Natural killer cell treated with Interleukin-12 subunit alpha and Interleukin-12 subunit beta and Interleukin-15 and Interleukin-18, amount 100 ng/mL, for 72 hours (primary cell): ENCODE measurements around the gene UAP1. TPM values are rescaled to one million over a fixed set of nuclear protein-coding genes. Genes with fewer than 3 reads are reported as not detected.
A peak's percentile ranks its signal among the peaks of the same experiment; 100 is the strongest.
"Not testable (repeated sequence)": the region's sequence is repeated elsewhere in the genome, so short reads cannot be mapped to it uniquely, and the experiment has no call there.

Experiments used
- ATAC-seq, 2 donors: fragments of 150-1000 bp; cut with Tn5 transposase in 1 of 2; sonication (Bioruptor Pico), chemical (Tn5 transposase) in 1 of 2; 2 replicates each; pipeline ENCODE4 v1.10.0; 2021
- DNase-seq: peaks from one replicate; pipeline ENCODE4 v3.0.0; 2022; ENCODE audit warnings: low spot score
- H3K27ac Mint-ChIP-seq, 2 donors: 1 replicate in 1 of 2; 2 replicates in 1 of 2; pipeline ENCODE4 v1.8.0; 2022; ENCODE audit warnings: mixed read lengths in 2 of 2, mild to moderate bottlenecking in 1 of 2, moderate library complexity in 1 of 2
- H3K27me3 Mint-ChIP-seq, 2 donors: 1 replicate in 1 of 2; 2 replicates in 1 of 2; pipeline ENCODE4 v1.8.0; 2022; ENCODE audit warnings: mixed read lengths in 2 of 2
- H3K36me3 Mint-ChIP-seq: one replicate; pipeline ENCODE4 v1.8.0; 2022; ENCODE audit warnings: mixed read lengths
- H3K4me1 Mint-ChIP-seq, 2 donors: 1 replicate in 1 of 2; 2 replicates in 1 of 2; pipeline ENCODE4 v1.8.0; 2022; ENCODE audit warnings: low read depth in 2 of 2, mixed read lengths in 2 of 2, mild to moderate bottlenecking in 1 of 2
- H3K4me3 Mint-ChIP-seq: one replicate; pipeline ENCODE4 v1.8.0; 2022; ENCODE audit warnings: mixed read lengths
- H3K9me3 Mint-ChIP-seq: 2 replicates; pipeline ENCODE4 v1.8.0; 2022; ENCODE audit warnings: mixed read lengths
- total RNA-seq, 2 donors: library from RNA; stranded (reverse); gene quantifications; one replicate each; pipeline ENCODE4 v1.2.3, GENCODE V29; 2022

The UAP1 gene
- total RNA-seq, 2 donors from 2014 or later = 24.3 to 40.8 TPM

GRCh38 chr1:162551969-162552683 lies 9.4 kb upstream of the UAP1 start:
- no peaks in the 10 kb centered on the region for H3K27me3 Mint-ChIP-seq
- no peak overlapping the region for H3K4me3 Mint-ChIP-seq
- peaks cover 13 to 15% of the 10 kb centered on the region in 2 donors for H3K4me1 Mint-ChIP-seq
- DNase-seq (no peak), ATAC-seq (no peak)
- no peak overlapping the region for H3K27ac Mint-ChIP-seq
- no peaks in the 10 kb centered on the region for H3K9me3 Mint-ChIP-seq
- no peaks in the 10 kb centered on the region for H3K36me3 Mint-ChIP-seq

- no peaks in the 10 kb centered on the region for H3K36me3 Mint-ChIP-seq
- H3K9me3 Mint-ChIP-seq = no peaks in the 10 kb centered on the region
- H3K27me3 Mint-ChIP-seq = no peaks in the 10 kb centered on the region
- no peak overlapping the region for H3K27ac Mint-ChIP-seq
- peaks cover 13 to 15% of the 10 kb centered on the region in 2 donors for H3K4me1 Mint-ChIP-seq
- ATAC-seq (no peak), DNase-seq (no peak)
- H3K4me3 Mint-ChIP-seq = no peak overlapping the region
These were observed 8.8 kb upstream of the UAP1 start for GRCh38 chr1:162552684-162553252.

- DNase-seq (no peak), ATAC-seq (no peak)
- Mint-ChIP-seq H3K36me3 (no peaks in the 10 kb centered on the region), H3K4me3 (no peak overlapping the region), H3K4me1 (peaks cover 3 to 6% of the 10 kb centered on the region in 2 donors), H3K9me3 (no peaks in the 10 kb centered on the region), H3K27me3 (no peaks in the 10 kb centered on the region), H3K27ac (no peak overlapping the region)
These were observed 7.3 kb upstream of the UAP1 start for GRCh38 chr1:162554258-162554657.

GRCh38 chr1:162557536-162557935 lies 4.0 kb upstream of the UAP1 start:
- no peak overlapping the region for H3K4me3 Mint-ChIP-seq

GRCh38 chr1:162560303-162561036 lies 1.1 kb upstream of the UAP1 start:
- DNase-seq (no peak), ATAC-seq (no peak)
- Mint-ChIP-seq H3K27me3 (no peaks in the 10 kb centered on the region), H3K9me3 (no peaks in the 10 kb centered on the region), H3K4me1 (peaks cover 27 to 40% of the 10 kb centered on the region in 2 donors), H3K36me3 (no peaks in the 10 kb centered on the region), H3K4me3 (peak overlapping the region; percentile 87), H3K27ac (peak overlapping the region; percentile 88)

More at GRCh38 chr1:162557536-162557935, 4.0 kb upstream of the UAP1 start:
- no peaks in the 10 kb centered on the region for H3K36me3 Mint-ChIP-seq
- DNase-seq (no peak), ATAC-seq (no peak)
- no peak overlapping the region for H3K27ac Mint-ChIP-seq
- H3K4me1 Mint-ChIP-seq = peaks cover 13 to 19% of the 10 kb centered on the region in 2 donors
- H3K9me3 Mint-ChIP-seq = no peaks in the 10 kb centered on the region
- no peaks in the 10 kb centered on the region for H3K27me3 Mint-ChIP-seq

GRCh38 chr1:162561037-162561615 lies 396 bp upstream of the UAP1 start:
- DNase-seq (peak; percentile 98), ATAC-seq (peak; percentile 95 to 96)
- H3K27me3 Mint-ChIP-seq = no peaks in the 10 kb centered on the region
- peak overlapping the region; percentile 87 for H3K4me3 Mint-ChIP-seq
- peak overlapping the region; percentile 88 for H3K27ac Mint-ChIP-seq
- H3K36me3 Mint-ChIP-seq = no peaks in the 10 kb centered on the region
- H3K4me1 Mint-ChIP-seq = peaks cover 30 to 45% of the 10 kb centered on the region in 2 donors
- no peaks in the 10 kb centered on the region for H3K9me3 Mint-ChIP-seq

- Mint-ChIP-seq H3K36me3 (peaks cover 11% of the 10 kb centered on the region), H3K4me1 (peaks cover 33 to 54% of the 10 kb centered on the region in 2 donors), H3K9me3 (no peaks in the 10 kb centered on the region), H3K27me3 (no peaks in the 10 kb centered on the region), H3K27ac (peak overlapping the region; percentile 63 to 88), H3K4me3 (peak overlapping the region; percentile 87)
- ATAC-seq = no peak
- no peak for DNase-seq
These were observed 927 bp downstream of the UAP1 start for GRCh38 chr1:162562470-162562828.

GRCh38 chr1:162564762-162565218 lies 3.3 kb downstream of the UAP1 start:
- no peak for ATAC-seq
- no peaks in the 10 kb centered on the region for H3K27me3 Mint-ChIP-seq
- H3K27ac Mint-ChIP-seq = peak overlapping the region; percentile 3 to 12
- no peak for DNase-seq
- H3K36me3 Mint-ChIP-seq = peaks cover 25% of the 10 kb centered on the region
- peaks cover 40 to 67% of the 10 kb centered on the region in 2 donors for H3K4me1 Mint-ChIP-seq
- peak overlapping the region; percentile 23 for H3K4me3 Mint-ChIP-seq
- H3K9me3 Mint-ChIP-seq = no peaks in the 10 kb centered on the region

GRCh38 chr1:162565460-162565859 lies 3.9 kb downstream of the UAP1 start:
- ATAC-seq = peak in 1 of 2 donors; percentile 25
- Mint-ChIP-seq H3K36me3 (peaks cover 25% of the 10 kb centered on the region), H3K9me3 (no peaks in the 10 kb centered on the region), H3K27ac (peak overlapping the region; percentile 3 to 12), H3K4me1 (peaks cover 36 to 65% of the 10 kb centered on the region in 2 donors), H3K27me3 (no peaks in the 10 kb centered on the region), H3K4me3 (peak overlapping the region; percentile 23)
- DNase-seq = peak; percentile 62

- Mint-ChIP-seq H3K27ac (no peak overlapping the region), H3K27me3 (no peaks in the 10 kb centered on the region)
These were observed 5.3 kb downstream of the UAP1 start for GRCh38 chr1:162566870-162567269.

GRCh38 chr1:162568802-162569201 lies 7.3 kb downstream of the UAP1 start:
- no peak for ATAC-seq
- no peak overlapping the region for H3K27ac Mint-ChIP-seq

More at GRCh38 chr1:162566870-162567269, 5.3 kb downstream of the UAP1 start:
- H3K36me3 Mint-ChIP-seq = peaks cover 25% of the 10 kb centered on the region
- DNase-seq (no peak), ATAC-seq (no peak)
- no peaks in the 10 kb centered on the region for H3K9me3 Mint-ChIP-seq
- peaks cover 35 to 59% of the 10 kb centered on the region in 2 donors for H3K4me1 Mint-ChIP-seq
- H3K4me3 Mint-ChIP-seq = no peak overlapping the region

GRCh38 chr1:162570718-162571117 lies 9.2 kb downstream of the UAP1 start:
- no peak for ATAC-seq
- H3K27me3 Mint-ChIP-seq = no peaks in the 10 kb centered on the region

More at GRCh38 chr1:162568802-162569201, 7.3 kb downstream of the UAP1 start:
- DNase-seq = no peak
- H3K4me1 Mint-ChIP-seq = peaks cover 30 to 55% of the 10 kb centered on the region in 2 donors
- no peak overlapping the region for H3K4me3 Mint-ChIP-seq
- H3K9me3 Mint-ChIP-seq = no peaks in the 10 kb centered on the region
- no peaks in the 10 kb centered on the region for H3K27me3 Mint-ChIP-seq
- H3K36me3 Mint-ChIP-seq = peaks cover 25% of the 10 kb centered on the region

GRCh38 chr1:162571121-162571520 lies 9.6 kb downstream of the UAP1 start:
- Mint-ChIP-seq H3K4me1 (peaks cover 15 to 36% of the 10 kb centered on the region in 2 donors), H3K36me3 (peaks cover 25% of the 10 kb centered on the region)
- not testable (repeated sequence) for ATAC-seq, DNase-seq, H3K27me3 Mint-ChIP-seq, H3K9me3 Mint-ChIP-seq, H3K4me3 Mint-ChIP-seq, H3K27ac Mint-ChIP-seq

More at GRCh38 chr1:162570718-162571117, 9.2 kb downstream of the UAP1 start:
- no peak overlapping the region for H3K4me3 Mint-ChIP-seq
- peaks cover 15 to 39% of the 10 kb centered on the region in 2 donors for H3K4me1 Mint-ChIP-seq
- DNase-seq = no peak
- no peak overlapping the region for H3K27ac Mint-ChIP-seq
- peaks cover 25% of the 10 kb centered on the region for H3K36me3 Mint-ChIP-seq
- no peaks in the 10 kb centered on the region for H3K9me3 Mint-ChIP-seq
